HUDEP-2 (cell line): ENCODE measurements around the gene SMIM34.
"Not testable (repeated sequence)": the region's sequence is repeated elsewhere in the genome, so short reads cannot be mapped to it uniquely, and the experiment has no call there.

ENCODE experiments used
- DNase-seq, 76 experiments: peaks; one replicate each; lab custom pipeline; 2025; ENCODE audit not compliant: unreplicated experiment in 76 of 76; lab: John Stamatoyannopoulos, UW

SMIM34 gene

GRCh38 chr21:34374940-34375618 is 48.7 kb downstream of the SMIM34 start, which contains the start of gene SMIM11:
TSS of gene SMIM11 (plus strand) at chr21:34375507. CDS start at chr21:34379505, 3,998 bp downstream.
- DNase-seq = not testable (repeated sequence)

GRCh38 chr21:34374462-34374861 is 49.3 kb downstream of the SMIM34 start:
- not testable (repeated sequence) for DNase-seq

- DNase-seq = no peak
Measured at GRCh38 chr21:34372321-34372720, 51.4 kb downstream of the SMIM34 start.

GRCh38 chr21:34369741-34370140 is 54.0 kb downstream of the SMIM34 start:
- no peak for DNase-seq
